Panc1 (cell line): ENCODE measurements around the gene GTPBP1. TPM values are rescaled to one million over a fixed set of nuclear protein-coding genes. Genes with fewer than 3 reads are reported as not detected.

Source experiments
- ATAC-seq: fragments of 200-7000 bp; cut with Tn5 transposase; 2 replicates; pipeline ENCODE4 v1.9.1; 2020; ENCODE audit warnings: mild to moderate bottlenecking, moderate library complexity
- BruUV-seq: library from RNA; stranded (reverse); fragments of 400-500 nt; replicated peaks from 2 replicates; lab custom pipeline; 2021; lab: Mats Ljungman, UMichigan
- CTCF ChIA-PET: fragments of 300-600 bp; sonication (Branson Sonifier 250); formaldehyde crosslinking; loops from one replicate; lab custom pipeline; 2022; ENCODE audit warnings: antibody characterized with exemption; lab: Charles Lee
- POLR2A ChIA-PET: fragments of 300-600 bp; sonication (Branson Sonifier 250); formaldehyde crosslinking; loops from one replicate; lab custom pipeline; 2022; ENCODE audit warnings: antibody characterized with exemption; lab: Charles Lee
- DNase-seq: peaks from one replicate; pipeline ENCODE4 v3.0.0-alpha.2; 2010; ENCODE audit warnings: low read depth, low spot score
- H3K27ac ChIP-seq: 2 replicates; pipeline ENCODE4 v1.5.1; 2011; ENCODE audit warnings: mild to moderate bottlenecking, low read length, inconsistent platforms
- H3K27me3 ChIP-seq: fragments of 200-500 bp; sonication (Bioruptor generic); 2 replicates; pipeline ENCODE4 v1.6.0; 2014; ENCODE audit warnings: low read length, inconsistent platforms; ENCODE audit not compliant: control insufficient read depth, insufficient read depth
- H3K36me3 ChIP-seq: fragments of 200-500 bp; sonication (Bioruptor generic); 2 replicates; pipeline ENCODE4 v1.5.1; 2014; ENCODE audit warnings: inconsistent platforms, mild to moderate bottlenecking, low read length, moderate library complexity; ENCODE audit not compliant: control insufficient read depth, insufficient read depth
- H3K4me1 ChIP-seq: 2 replicates; pipeline ENCODE4 v1.5.1; 2011; ENCODE audit warnings: inconsistent platforms, mild to moderate bottlenecking, low read length, moderate library complexity; ENCODE audit not compliant: control insufficient read depth, insufficient read depth
- H3K4me3 ChIP-seq, 2 experiments: 2 replicates each; pipeline ENCODE4 v1.5.1; 2011 to 2012; ENCODE audit warnings: low read depth in 2 of 2, low read length in 2 of 2, mild to moderate bottlenecking in 2 of 2, inconsistent platforms in 1 of 2, moderate library complexity in 1 of 2
- H3K9me3 ChIP-seq: fragments of 200-500 bp; sonication (Bioruptor generic); 2 replicates; pipeline ENCODE4 v1.5.1; 2014; ENCODE audit warnings: low read depth, mild to moderate bottlenecking, inconsistent platforms, low read length, moderate library complexity; ENCODE audit not compliant: control insufficient read depth, insufficient read depth
- POLR2AphosphoS5 ChIP-seq: IDR thresholded peaks from 2 replicates; pipeline ENCODE4 v1.6.1; 2012; ENCODE audit warnings: mild to moderate bottlenecking, low read depth, low read length, moderate library complexity
- SIN3A ChIP-seq: IDR thresholded peaks from 2 replicates; pipeline ENCODE4 v1.6.1; 2012; ENCODE audit warnings: low read depth, mild to moderate bottlenecking, low read length, moderate library complexity, borderline replicate concordance; ENCODE audit not compliant: insufficient read depth
- TCF7L2 ChIP-seq: IDR thresholded peaks from 2 replicates; pipeline ENCODE4 v1.6.1; 2011; ENCODE audit warnings: mild to moderate bottlenecking, low read depth, low read length, inconsistent platforms
- in situ Hi-C: cut with HindIII; loops from 2 replicates; pipeline ENCODE4 v1.10.0; 2016; ENCODE audit warnings: low sequenced_read_pairs, low pct_unique_long_range_greater_than_20kb
- intact Hi-C: fragments of 100-400 bp; cut with micrococcal nuclease; formaldehyde crosslinking; loops from one replicate; pipeline ENCODE4 v1.10.0; 2022; ENCODE audit not compliant: unreplicated experiment
- total RNA-seq: library from RNA; stranded (reverse); gene quantifications from one replicate; pipeline ENCODE4 v1.2.1, GENCODE V29; 2021; ENCODE audit not compliant: unreplicated experiment
- TF ChIP-seq, protein P1 (sequence below), 2 experiments: IDR thresholded peaks; 2 replicates each; pipeline ENCODE4 v1.6.1; 2011 to 2012; ENCODE audit warnings: low read depth in 2 of 2, control low read depth in 1 of 2, low read length in 1 of 2, mild to moderate bottlenecking in 1 of 2, moderate library complexity in 1 of 2; ENCODE audit not compliant: insufficient read depth in 1 of 2
- TF ChIP-seq, protein P2 (sequence below): fragments of 450-650 bp; IDR thresholded peaks from 2 replicates; pipeline ENCODE4 v1.5.1; 2017; ENCODE audit warnings: mild to moderate bottlenecking

The GTPBP1 gene
- total RNA-seq, 1 experiment from 2014 or later: 25.5 TPM

DNA sequence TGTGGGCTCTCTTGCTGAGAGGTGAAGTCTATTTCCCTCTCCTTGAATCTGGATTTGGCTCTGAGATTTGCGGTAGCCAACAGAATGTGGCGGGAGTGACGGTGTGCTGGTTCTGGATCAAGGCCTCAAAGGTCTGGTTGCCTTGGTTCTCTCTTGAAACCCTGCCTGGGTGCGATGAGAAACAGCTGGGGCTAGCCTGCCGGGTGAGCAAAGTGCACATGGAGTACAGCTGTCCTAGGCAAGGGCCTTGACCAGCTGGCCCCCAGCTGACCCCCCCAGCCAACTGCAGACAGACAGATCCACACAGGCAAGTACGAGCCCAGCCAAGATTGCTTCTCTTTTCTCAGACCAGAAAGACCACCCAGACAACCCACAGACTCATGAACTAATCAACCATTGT is 39.2 kb downstream of the GTPBP1 start:
- Histone ChIP-seq H3K4me1 (no peaks in the 10 kb centered on the region), H3K4me3 (no peak overlapping the region), H3K9me3 (no peaks in the 10 kb centered on the region), H3K36me3 (no peaks in the 10 kb centered on the region), H3K27ac (no peak overlapping the region), H3K27me3 (no peaks in the 10 kb centered on the region)
- no peak for TF ChIP-seq POLR2AphosphoS5
- TF ChIP-seq, protein P1, sequence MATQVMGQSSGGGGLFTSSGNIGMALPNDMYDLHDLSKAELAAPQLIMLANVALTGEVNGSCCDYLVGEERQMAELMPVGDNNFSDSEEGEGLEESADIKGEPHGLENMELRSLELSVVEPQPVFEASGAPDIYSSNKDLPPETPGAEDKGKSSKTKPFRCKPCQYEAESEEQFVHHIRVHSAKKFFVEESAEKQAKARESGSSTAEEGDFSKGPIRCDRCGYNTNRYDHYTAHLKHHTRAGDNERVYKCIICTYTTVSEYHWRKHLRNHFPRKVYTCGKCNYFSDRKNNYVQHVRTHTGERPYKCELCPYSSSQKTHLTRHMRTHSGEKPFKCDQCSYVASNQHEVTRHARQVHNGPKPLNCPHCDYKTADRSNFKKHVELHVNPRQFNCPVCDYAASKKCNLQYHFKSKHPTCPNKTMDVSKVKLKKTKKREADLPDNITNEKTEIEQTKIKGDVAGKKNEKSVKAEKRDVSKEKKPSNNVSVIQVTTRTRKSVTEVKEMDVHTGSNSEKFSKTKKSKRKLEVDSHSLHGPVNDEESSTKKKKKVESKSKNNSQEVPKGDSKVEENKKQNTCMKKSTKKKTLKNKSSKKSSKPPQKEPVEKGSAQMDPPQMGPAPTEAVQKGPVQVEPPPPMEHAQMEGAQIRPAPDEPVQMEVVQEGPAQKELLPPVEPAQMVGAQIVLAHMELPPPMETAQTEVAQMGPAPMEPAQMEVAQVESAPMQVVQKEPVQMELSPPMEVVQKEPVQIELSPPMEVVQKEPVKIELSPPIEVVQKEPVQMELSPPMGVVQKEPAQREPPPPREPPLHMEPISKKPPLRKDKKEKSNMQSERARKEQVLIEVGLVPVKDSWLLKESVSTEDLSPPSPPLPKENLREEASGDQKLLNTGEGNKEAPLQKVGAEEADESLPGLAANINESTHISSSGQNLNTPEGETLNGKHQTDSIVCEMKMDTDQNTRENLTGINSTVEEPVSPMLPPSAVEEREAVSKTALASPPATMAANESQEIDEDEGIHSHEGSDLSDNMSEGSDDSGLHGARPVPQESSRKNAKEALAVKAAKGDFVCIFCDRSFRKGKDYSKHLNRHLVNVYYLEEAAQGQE (IDR thresholded peaks at IDR 0.05; ENCODE audit: insufficient read depth in 1 of 2, low read depth in 2 of 2, low read length in 1 of 2): no peak
- TF ChIP-seq SIN3A: no peak
- TF ChIP-seq, protein P2, sequence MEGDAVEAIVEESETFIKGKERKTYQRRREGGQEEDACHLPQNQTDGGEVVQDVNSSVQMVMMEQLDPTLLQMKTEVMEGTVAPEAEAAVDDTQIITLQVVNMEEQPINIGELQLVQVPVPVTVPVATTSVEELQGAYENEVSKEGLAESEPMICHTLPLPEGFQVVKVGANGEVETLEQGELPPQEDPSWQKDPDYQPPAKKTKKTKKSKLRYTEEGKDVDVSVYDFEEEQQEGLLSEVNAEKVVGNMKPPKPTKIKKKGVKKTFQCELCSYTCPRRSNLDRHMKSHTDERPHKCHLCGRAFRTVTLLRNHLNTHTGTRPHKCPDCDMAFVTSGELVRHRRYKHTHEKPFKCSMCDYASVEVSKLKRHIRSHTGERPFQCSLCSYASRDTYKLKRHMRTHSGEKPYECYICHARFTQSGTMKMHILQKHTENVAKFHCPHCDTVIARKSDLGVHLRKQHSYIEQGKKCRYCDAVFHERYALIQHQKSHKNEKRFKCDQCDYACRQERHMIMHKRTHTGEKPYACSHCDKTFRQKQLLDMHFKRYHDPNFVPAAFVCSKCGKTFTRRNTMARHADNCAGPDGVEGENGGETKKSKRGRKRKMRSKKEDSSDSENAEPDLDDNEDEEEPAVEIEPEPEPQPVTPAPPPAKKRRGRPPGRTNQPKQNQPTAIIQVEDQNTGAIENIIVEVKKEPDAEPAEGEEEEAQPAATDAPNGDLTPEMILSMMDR: no peak
- no peak for TF ChIP-seq TCF7L2
- intact Hi-C loops: no loop called here
- no TSS peak for BruUV-seq
- ChIA-PET CTCF (no interaction called here), POLR2A (no interaction called here)
- in situ Hi-C loops: no loop called here
- ATAC-seq (no peak), DNase-seq (no peak)

DNA sequence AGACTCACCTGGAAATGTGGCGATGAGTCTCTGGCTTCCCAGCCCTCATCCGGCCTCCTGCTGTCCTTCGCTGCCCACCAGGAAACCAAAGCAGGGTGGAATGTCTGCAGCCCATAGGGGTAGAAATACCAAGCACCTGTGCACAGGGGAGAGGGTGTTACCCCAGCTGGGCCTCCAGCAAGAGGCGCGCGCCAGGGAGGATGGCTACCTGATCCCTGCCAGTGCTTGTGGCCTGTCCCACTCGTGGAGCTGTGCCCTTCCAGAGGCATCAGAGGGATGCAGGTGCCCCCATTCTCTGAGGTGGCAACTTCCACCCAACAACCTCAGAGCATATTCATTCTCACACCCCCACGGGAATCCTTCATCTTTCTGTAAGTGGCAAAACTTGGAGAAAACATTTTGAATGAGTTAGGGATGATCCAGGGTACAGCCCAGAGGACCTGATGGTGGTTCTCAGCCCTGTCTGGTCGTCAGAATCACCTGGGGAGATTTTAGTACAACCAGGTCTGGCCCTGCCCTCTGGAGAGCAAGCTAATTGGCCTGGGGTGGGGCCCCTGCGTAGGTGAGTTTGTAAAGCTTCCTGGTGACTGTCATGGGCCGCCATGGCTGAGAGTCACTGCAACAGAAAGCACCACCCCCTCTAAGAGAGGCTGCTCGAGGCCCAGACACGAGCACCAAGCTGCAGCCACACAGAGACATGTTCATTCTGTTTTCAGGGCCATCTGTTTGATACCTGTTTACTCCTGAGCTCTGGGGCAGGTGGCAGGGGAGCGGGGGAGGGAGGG is 40.1 kb downstream of the GTPBP1 start:
- in situ Hi-C loops (no loop called here), intact Hi-C loops (no loop called here)
- BruUV-seq: no TSS peak
- no peak overlapping the region for H3K4me3 ChIP-seq
- no peaks in the 10 kb centered on the region for H3K27me3 ChIP-seq
- ChIA-PET POLR2A (interaction anchor here (0.6 to 0.7 kb wide), 2 partner anchors 26 to 799 kb away, joined by 3 to 4 read pairs; no protein-coding TSS in a partner anchor), CTCF (no interaction called here)
- no peaks in the 10 kb centered on the region for H3K4me1 ChIP-seq
- H3K27ac ChIP-seq: no peak overlapping the region
- ATAC-seq: no peak
- H3K9me3 ChIP-seq: no peaks in the 10 kb centered on the region
- no peak for DNase-seq
- no peaks in the 10 kb centered on the region for H3K36me3 ChIP-seq
- TF ChIP-seq, protein P1 (IDR thresholded peaks at IDR 0.05; ENCODE audit: insufficient read depth in 1 of 2, low read depth in 2 of 2, low read length in 1 of 2): no peak
- TF ChIP-seq TCF7L2 (no peak), POLR2AphosphoS5 (no peak), SIN3A (no peak)
- TF ChIP-seq, protein P2: no peak
